Mesangial cell (primary cell): ENCODE data around the gene TSPOAP1. TPM values are rescaled to one million over a fixed set of nuclear protein-coding genes. Genes with fewer than 3 reads are reported as not detected.

Source experiments
- total RNA-seq: library from RNA; depleted of rRNA; stranded (reverse); fragments of >200 nt; gene quantifications from 2 replicates; pipeline ENCODE4 v1.2.3, GENCODE V29; 2015

The TSPOAP1 gene
- 1.6 and 15.8 TPM in 2 replicates for total RNA-seq

GRCh38 chr17:58328195-58329034 is at the start of gene TSPOAP1:
Gene TSPOAP1, minus strand, starts transcription at chr17:58328795. Its CDS starts 875 bp downstream, at chr17:58327920.

GRCh38 chr17:58351831-58352595 is 23.4 kb upstream of the TSPOAP1 start, which contains the start of gene SUPT4H1:
Gene SUPT4H1, minus strand, starts transcription at chr17:58352201. Its CDS starts 66 bp downstream, at chr17:58352135.

GRCh38 chr17:58280480-58281217 is 47.9 kb downstream of the TSPOAP1 start, which contains the start of gene MPO:
Gene MPO, minus strand, starts transcription at chr17:58280935. Its CDS starts 177 bp downstream, at chr17:58280758.

Other genes with a start within 250 kb of the TSPOAP1 start
- 10.1 and 11.4 TPM in 2 replicates for gene DYNLL2, start 245.4 kb downstream of the TSPOAP1 start, total RNA-seq
- gene OR4D1, start 180.4 kb downstream of the TSPOAP1 start, total RNA-seq = not detected in 2 replicates
- not detected in 2 replicates for gene OR4D2, start 161.8 kb downstream of the TSPOAP1 start, total RNA-seq
- gene EPX, start 136.1 kb downstream of the TSPOAP1 start, total RNA-seq = not detected in 2 replicates
- 10.8 and 14.6 TPM in 2 replicates for gene MKS1, start 109.5 kb downstream of the TSPOAP1 start, total RNA-seq
- not detected in 2 replicates for gene LPO, start 90.2 kb downstream of the TSPOAP1 start, total RNA-seq
- gene MPO, start 47.9 kb downstream of the TSPOAP1 start, total RNA-seq = 0.13 TPM in 1 of 2 replicates, not detected in the other
- gene SUPT4H1, start 23.4 kb upstream of the TSPOAP1 start, total RNA-seq = 43.2 and 47.7 TPM in 2 replicates
- gene RNF43, start 88.7 kb upstream of the TSPOAP1 start, total RNA-seq = 0.49 and 0.63 TPM in 2 replicates
- gene HSF5, start 159.6 kb upstream of the TSPOAP1 start, total RNA-seq = 0.16 and 0.25 TPM in 2 replicates
- gene MTMR4, start 185.8 kb upstream of the TSPOAP1 start, total RNA-seq = 25.0 and 46.0 TPM in 2 replicates